Esophagus squamous epithelium (tissue), 4 donors: ENCODE results near the gene ZNF414.

ENCODE experiments used
- CTCF ChIP-seq, 6 experiments: fragments of 450-650 bp in 4 of 6; fragments of 200-600 bp in 2 of 6; sonication (generic) in 2 of 6; IDR thresholded peaks; one replicate each; pipeline ENCODE4 v1.5.1; 2016 to 2019; ENCODE audit warnings: antibody characterized with exemption in 6 of 6, mild to moderate bottlenecking in 4 of 6, moderate library complexity in 4 of 6
- POLR2A ChIP-seq, 4 donors: fragments of 450-650 bp; IDR thresholded peaks; one replicate each; pipeline ENCODE4 v1.6.1; 2017; ENCODE audit warnings: antibody characterized with exemption in 4 of 4, mild to moderate bottlenecking in 4 of 4, moderate library complexity in 3 of 4

- TF ChIP-seq CTCF (IDR thresholded peaks at IDR 0.05), result no peak
- TF ChIP-seq POLR2A (IDR thresholded peaks at IDR 0.05), result no peak
These were observed 5.4 kb upstream of the ZNF414 start for GRCh38 chr19:8519388-8519787.
